Small intestine (tissue), 7 donors: Measurements from ENCODE around the gene ZNF619. TPM values are rescaled to one million over a fixed set of nuclear protein-coding genes. Genes with fewer than 3 reads are reported as not detected.

Source experiments
- DNase-seq, 2 donors: peaks; one replicate each; pipeline versions ENCODE4 v3.0.0 to v3.0.0-alpha.2; 2013
- FAIRE-seq: peaks from 2 replicates; lab custom pipeline; 2012; peaks lifted over from hg19 to GRCh38; lab: Jason Lieb, UNC
- H3K27ac ChIP-seq, 3 donors: one replicate each; pipeline ENCODE4 v1.5.1; 2013; ENCODE audit warnings: low read length in 2 of 3, mild to moderate bottlenecking in 2 of 3, control low read depth in 1 of 3, inconsistent platforms in 1 of 3, low read depth in 1 of 3, moderate library complexity in 1 of 3
- H3K27me3 ChIP-seq, 3 donors: one replicate each; pipeline ENCODE4 v1.6.1; 2013; ENCODE audit warnings: low read length in 3 of 3, inconsistent platforms in 1 of 3; ENCODE audit not compliant: control insufficient read depth in 3 of 3, insufficient read depth in 3 of 3
- H3K36me3 ChIP-seq, 3 donors: one replicate each; pipeline ENCODE4 v1.6.1; 2013; ENCODE audit warnings: low read length in 3 of 3, inconsistent platforms in 1 of 3, low read depth in 1 of 3, mild to moderate bottlenecking in 1 of 3, moderate library complexity in 1 of 3; ENCODE audit not compliant: control insufficient read depth in 3 of 3, insufficient read depth in 2 of 3
- H3K4me1 ChIP-seq, 3 donors: one replicate each; pipeline ENCODE4 v1.6.1; 2013; ENCODE audit warnings: low read length in 2 of 3, inconsistent platforms in 1 of 3, low read depth in 1 of 3, mild to moderate bottlenecking in 1 of 3, moderate library complexity in 1 of 3; ENCODE audit not compliant: control insufficient read depth in 3 of 3, insufficient read depth in 2 of 3
- H3K4me3 ChIP-seq, 3 donors: one replicate each; pipeline ENCODE4 v1.5.1; 2013; ENCODE audit warnings: low read length in 3 of 3, control low read depth in 1 of 3, inconsistent platforms in 1 of 3, low read depth in 1 of 3, mild to moderate bottlenecking in 1 of 3, moderate library complexity in 1 of 3
- H3K9me3 ChIP-seq, 2 donors: one replicate each; pipeline ENCODE4 v1.6.1; 2013; ENCODE audit warnings: low read depth in 1 of 2, low read length in 1 of 2; ENCODE audit not compliant: control insufficient read depth in 2 of 2, insufficient read depth in 1 of 2
- WGBS, 3 donors: extraction: QIAGEN DNeasy Blood & Tissue Kit; methylation state at CpG; one replicate each; pipeline ENCODE4 v1.1.7; 2013; 5-methylcytosine and 5-hydroxymethylcytosine counted together
- polyA plus RNA-seq, 4 donors: library from polyadenylated mRNA; stranded (reverse) in 3 of 4; unstranded in 1 of 4; fragments of 200-250 nt in 3 of 4; fragments of 120-200 nt in 1 of 4; gene quantifications; one replicate each; pipeline versions ENCODE4 v1.2.1 to v1.2.3, GENCODE V29; 2013
- donor health status: healthy with polysubstance abuse.
- donor health status: control.
- donor health status: control.
- donor health status: Bipolar disorder and iron deficiency.
- donor health status: healthy.

Gene ZNF619
- polyA plus RNA-seq, 4 donors = 0.81 to 5.9 (median 1.5) TPM

- Histone ChIP-seq H3K9me3 (no peaks in the 10 kb centered on the region), H3K4me1 (peaks cover 0 to 3% (median 0%) of the 10 kb centered on the region in 3 donors), H3K4me3 (peak overlapping the region in 1 of 3 donors; percentile 54), H3K27me3 (no peaks in the 10 kb centered on the region), H3K27ac (peak overlapping the region in 1 of 3 donors; percentile 53), H3K36me3 (peaks cover 0 to 7% (median 0%) of the 10 kb centered on the region in 3 donors)
- DNase-seq (peak; percentile 17 to 32), FAIRE-seq (no peak)
- WGBS, 3 donors = 45 to 72% (median 59%) methylated on average over 5 of the region's 5 CpGs
Observed at GRCh38 chr3:40504636-40505430, 27.9 kb downstream of the ZNF619 start.

DNA sequence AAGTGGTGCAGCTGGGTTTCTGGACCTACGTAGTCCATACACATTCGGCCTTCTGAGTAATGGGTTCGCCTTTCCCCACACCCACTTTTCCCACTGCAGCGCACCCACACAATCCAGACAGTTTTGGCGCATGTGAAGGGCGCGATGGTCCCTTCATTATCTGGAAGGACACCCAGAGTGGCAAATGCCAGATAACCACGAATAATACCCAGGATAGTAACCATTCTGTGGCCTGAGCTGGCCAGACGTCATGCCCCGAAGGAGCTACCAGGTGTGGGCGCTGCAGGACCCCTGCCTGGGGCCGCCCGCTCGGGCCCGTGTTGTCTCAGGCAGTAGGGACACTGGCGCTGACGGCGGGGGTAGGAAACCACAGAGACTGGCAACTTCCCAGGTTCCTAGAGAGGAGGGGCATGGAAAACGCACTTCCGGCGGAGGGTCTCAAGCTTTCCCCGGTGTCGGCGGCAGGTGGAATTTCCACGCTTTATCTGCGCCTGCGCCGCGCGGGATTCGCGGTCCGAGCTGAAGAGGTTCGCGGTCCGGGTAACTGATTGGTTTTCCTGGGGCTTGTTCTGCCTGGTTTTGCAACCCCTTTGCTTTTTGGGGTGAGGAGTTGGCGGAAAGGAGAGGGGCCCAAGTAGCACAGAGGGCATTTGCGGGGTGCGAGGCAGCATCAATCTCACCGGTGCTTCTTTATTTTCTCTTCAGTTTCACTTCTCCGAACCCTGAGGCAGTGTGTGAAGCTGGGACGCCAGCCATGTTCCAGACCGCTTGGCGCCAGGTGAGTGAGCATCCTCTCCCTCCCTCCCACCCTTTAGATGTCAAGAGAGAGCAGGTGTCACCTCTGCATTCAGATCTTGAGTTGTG, 28.9 kb downstream of the ZNF619 start, which contains the start of gene ZNF620:
Gene ZNF620 (plus strand): TSS at position 441 of the 864 bp plus-strand sequence. CDS start 314 bp downstream, at position 755.
- peaks cover 0 to 3% (median 0%) of the 10 kb centered on the region in 3 donors for H3K4me1 ChIP-seq
- H3K27me3 ChIP-seq = no peaks in the 10 kb centered on the region
- H3K27ac ChIP-seq = peak within 1 kb of the TSS; percentile 36 to 83 (median 82)
- FAIRE-seq (no peak), DNase-seq (peak; percentile 85 to 94)
- peaks cover 0 to 10% (median 0%) of the 10 kb centered on the region in 3 donors for H3K36me3 ChIP-seq
- no peaks in the 10 kb centered on the region for H3K9me3 ChIP-seq
- WGBS, 3 donors = 4 to 6% (median 5%) methylated on average over 44 of the region's 44 CpGs
- H3K4me3 ChIP-seq = peak within 1 kb of the TSS; percentile 54 to 66 (median 65)

DNA sequence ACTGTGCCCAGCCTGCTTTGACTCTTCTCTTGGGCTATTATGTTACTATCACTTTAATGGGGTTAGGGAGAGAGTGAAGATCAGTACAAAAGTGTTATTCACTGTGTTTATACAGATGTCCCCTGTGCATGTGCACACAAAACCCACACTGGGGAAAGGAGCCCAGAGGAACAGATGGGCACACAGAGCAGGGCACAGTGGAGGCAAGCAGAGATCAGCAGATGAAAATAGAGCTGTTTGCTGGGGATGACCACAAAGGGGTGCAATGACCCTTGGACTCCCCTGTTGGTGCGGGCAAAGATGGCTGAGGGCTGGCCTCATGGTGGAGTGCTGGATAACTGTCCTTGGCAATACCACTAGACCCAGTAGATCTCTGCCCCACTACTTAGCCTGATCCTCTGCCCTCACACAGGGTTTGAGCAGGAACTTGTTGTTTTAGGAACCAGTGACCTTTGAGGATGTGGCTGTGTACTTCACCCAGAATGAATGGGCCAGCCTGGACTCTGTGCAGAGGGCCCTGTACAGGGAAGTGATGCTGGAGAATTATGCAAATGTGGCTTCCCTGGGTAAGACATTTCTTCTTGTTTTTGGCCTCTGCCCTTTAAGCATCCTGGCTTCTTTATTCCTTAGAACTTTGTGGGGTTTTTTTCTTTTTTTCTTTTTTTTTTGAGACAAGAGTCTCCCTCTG, 34.3 kb downstream of the ZNF619 start:
- H3K36me3 ChIP-seq = peaks cover 0 to 37% (median 2%) of the 10 kb centered on the region in 3 donors

GRCh38 chr3:40516201-40516600, 39.3 kb downstream of the ZNF619 start:
- no peaks in the 10 kb centered on the region for H3K9me3 ChIP-seq
- no peak overlapping the region for H3K27ac ChIP-seq
- FAIRE-seq (no peak), DNase-seq (no peak)
- peaks cover 0 to 27% (median 2%) of the 10 kb centered on the region in 3 donors for H3K36me3 ChIP-seq
- H3K27me3 ChIP-seq = no peaks in the 10 kb centered on the region
- H3K4me3 ChIP-seq = no peak overlapping the region
- no peaks in the 10 kb centered on the region for H3K4me1 ChIP-seq
- WGBS, 3 donors = 88 to 93% (median 91%) methylated on average over 5 of the region's 5 CpGs

More for the DNA sequence above, 34.3 kb downstream of the ZNF619 start:
- 90 to 94% (median 94%) methylated on average over 1 of the region's 1 CpG for WGBS, 3 donors
- no peak overlapping the region for H3K4me3 ChIP-seq
- H3K9me3 ChIP-seq = no peaks in the 10 kb centered on the region
- no peak for DNase-seq
- H3K27ac ChIP-seq = no peak overlapping the region
- H3K4me1 ChIP-seq = no peaks in the 10 kb centered on the region
- FAIRE-seq = no peak
- H3K27me3 ChIP-seq = no peaks in the 10 kb centered on the region

- Histone ChIP-seq H3K4me1 (no peaks in the 10 kb centered on the region), H3K4me3 (no peak overlapping the region), H3K9me3 (no peaks in the 10 kb centered on the region), H3K27me3 (no peaks in the 10 kb centered on the region), H3K36me3 (peaks cover 0 to 19% (median 0%) of the 10 kb centered on the region in 3 donors), H3K27ac (no peak overlapping the region)
- no peak for FAIRE-seq
- no peak for DNase-seq
- 60 to 86% (median 68%) methylated on average over 1 of the region's 1 CpG for WGBS, 3 donors
Observed at GRCh38 chr3:40518067-40518466, 41.1 kb downstream of the ZNF619 start.

- Histone ChIP-seq H3K9me3 (no peaks in the 10 kb centered on the region), H3K27me3 (no peaks in the 10 kb centered on the region), H3K4me3 (no peak overlapping the region), H3K36me3 (peaks cover 0 to 14% (median 0%) of the 10 kb centered on the region in 3 donors), H3K27ac (no peak overlapping the region), H3K4me1 (no peaks in the 10 kb centered on the region)
- FAIRE-seq (no peak), DNase-seq (no peak)
- WGBS, 3 donors = 82 to 97% (median 88%) methylated on average over 1 of the region's 1 CpG
Observed at GRCh38 chr3:40518848-40519247, 41.9 kb downstream of the ZNF619 start.

DNA sequence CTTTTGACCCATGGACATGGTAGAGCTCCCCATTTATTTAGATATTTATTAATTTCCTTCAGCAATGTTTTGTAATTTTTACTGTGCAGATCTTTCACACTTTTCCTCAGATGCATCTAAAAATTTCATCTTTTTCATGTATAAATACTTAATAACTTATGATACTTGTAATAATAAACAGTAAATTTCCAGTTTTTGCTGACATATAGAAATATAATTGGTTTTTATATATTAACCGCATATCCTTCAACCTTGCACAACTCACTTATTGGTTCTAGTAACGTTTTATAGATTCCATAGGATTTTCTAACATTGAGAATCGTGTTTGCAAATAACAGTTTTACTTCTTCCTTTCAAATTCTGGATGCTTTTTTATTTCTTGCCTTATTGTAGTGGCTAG, 44.3 kb downstream of the ZNF619 start:
- H3K9me3 ChIP-seq = no peaks in the 10 kb centered on the region
- peaks cover 0 to 1% (median 0%) of the 10 kb centered on the region in 3 donors for H3K4me1 ChIP-seq
- no peaks in the 10 kb centered on the region for H3K27me3 ChIP-seq
- H3K27ac ChIP-seq = no peak overlapping the region
- DNase-seq = no peak
- WGBS, 3 donors = 77 to 91% (median 89%) methylated on average over 3 of the region's 3 CpGs
- no peak overlapping the region for H3K4me3 ChIP-seq
- FAIRE-seq = no peak
- peaks cover 0 to 3% (median 0%) of the 10 kb centered on the region in 3 donors for H3K36me3 ChIP-seq
